ENCODE measurements around the gene RAET1L. TPM values are rescaled to one million over a fixed set of nuclear protein-coding genes. Genes with fewer than 3 reads are reported as not detected.
"Not testable (repeated sequence)": the region's sequence is repeated elsewhere in the genome, so short reads cannot be mapped to it uniquely, and the experiment has no call there.

Gene RAET1L
- total RNA-seq, 2 donors from 2014 or later = not detected

- DNase-seq (ENCODE audit: low spot score) = no peak
- intact Hi-C loops (cut with DNase I) = no loop called here
These were observed 22.6 kb downstream of the RAET1L start for GRCh38 chr6:150002710-150003109.

- intact Hi-C loops (cut with DNase I) = no loop called here
- DNase-seq (ENCODE audit: low spot score) = peak; percentile 24
These were observed 23.9 kb downstream of the RAET1L start for GRCh38 chr6:150001295-150002008.

DNA sequence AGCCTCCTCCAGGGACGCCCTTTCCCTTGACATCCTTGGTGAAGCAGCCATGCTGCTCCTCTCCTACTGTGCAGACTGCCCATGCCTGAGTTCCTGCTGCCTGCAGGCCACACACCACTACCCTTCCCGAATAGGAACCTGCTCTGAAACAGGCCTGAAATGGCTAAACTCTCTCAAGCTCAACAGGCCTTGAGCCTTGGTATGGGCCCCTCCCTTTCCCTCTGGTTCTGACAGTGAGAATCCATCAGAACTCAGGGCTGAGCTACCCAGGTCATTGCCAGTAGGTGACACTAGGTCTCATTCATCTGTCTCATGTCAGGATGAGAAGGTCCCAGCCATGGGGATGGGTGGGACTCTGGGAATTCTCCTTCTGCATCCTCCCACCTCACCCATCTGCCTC is 25.7 kb downstream of the RAET1L start:
- intact Hi-C loops (cut with DNase I) = no loop called here
- no peak for DNase-seq (ENCODE audit: low spot score)

DNA sequence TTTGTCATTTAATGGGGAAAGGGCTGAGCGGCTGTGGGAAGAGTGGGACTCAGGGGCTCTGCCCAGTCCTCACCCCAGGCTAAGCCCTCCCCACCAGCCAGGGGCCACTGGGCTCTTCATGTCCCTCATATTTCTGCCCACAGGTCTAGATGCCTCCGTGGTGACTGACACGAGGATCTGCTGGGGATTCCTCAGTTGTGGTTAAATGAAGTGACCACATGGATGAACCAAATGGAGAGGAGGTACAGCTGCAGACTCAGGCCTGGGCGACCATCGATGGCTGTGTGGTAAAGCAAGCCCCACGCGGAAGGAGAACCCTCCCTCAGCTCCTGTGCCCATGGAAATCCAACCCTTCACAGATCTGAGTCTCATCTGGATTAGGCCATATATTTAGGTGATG is 29.4 kb downstream of the RAET1L start:
- intact Hi-C loops (cut with DNase I) = no loop called here
- no peak for DNase-seq (ENCODE audit: low spot score)

DNA sequence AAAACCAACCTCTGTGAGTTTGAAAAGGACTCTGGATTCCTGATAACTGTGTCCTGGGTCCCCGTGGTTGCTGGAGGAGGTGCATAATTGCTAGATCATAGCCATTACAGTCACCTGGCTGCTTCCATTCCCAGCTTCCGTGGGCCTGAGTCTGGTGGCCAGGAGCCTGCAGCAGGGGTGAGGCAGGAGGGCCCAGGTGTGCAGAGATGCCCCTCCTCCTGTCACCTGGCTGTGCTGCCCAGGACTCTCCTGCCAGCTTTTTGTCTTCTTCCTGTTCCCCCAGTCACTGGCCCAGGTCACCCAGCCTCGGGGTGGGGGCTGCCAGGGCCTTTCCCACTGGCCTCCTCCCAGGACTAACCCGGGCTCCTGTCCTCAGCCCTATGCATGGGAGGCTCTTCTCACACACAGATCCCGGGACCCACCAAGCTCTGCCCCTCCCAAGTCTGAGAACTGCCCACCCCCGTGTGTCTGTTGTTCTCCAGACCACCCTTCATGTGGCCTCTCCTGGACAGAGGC is 30.0 kb downstream of the RAET1L start:
- intact Hi-C loops (cut with DNase I) = no loop called here
- peak; percentile 40 for DNase-seq (ENCODE audit: low spot score)

GRCh38 chr6:149991838-149992237 is 33.5 kb downstream of the RAET1L start:
- intact Hi-C loops (cut with DNase I) = no loop called here
- no peak for DNase-seq (ENCODE audit: low spot score)

DNA sequence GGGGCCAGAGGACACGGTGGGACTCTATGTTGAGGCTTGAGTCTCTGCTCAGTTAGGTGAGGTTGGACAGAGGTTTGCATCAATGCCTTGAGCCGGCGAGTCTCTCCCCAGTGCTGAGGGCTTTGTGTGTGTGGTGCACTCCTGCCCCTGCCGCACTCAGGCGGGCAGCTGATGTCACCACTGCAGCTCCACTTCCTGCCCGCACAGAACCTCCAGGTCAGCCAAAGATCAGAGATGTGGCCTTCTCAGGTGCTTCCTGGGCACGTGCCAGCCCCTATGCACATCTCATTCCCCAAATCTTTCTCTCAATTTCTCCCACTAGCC is 33.9 kb downstream of the RAET1L start:
- intact Hi-C loops (cut with DNase I) = not testable (repeated sequence)

DNA sequence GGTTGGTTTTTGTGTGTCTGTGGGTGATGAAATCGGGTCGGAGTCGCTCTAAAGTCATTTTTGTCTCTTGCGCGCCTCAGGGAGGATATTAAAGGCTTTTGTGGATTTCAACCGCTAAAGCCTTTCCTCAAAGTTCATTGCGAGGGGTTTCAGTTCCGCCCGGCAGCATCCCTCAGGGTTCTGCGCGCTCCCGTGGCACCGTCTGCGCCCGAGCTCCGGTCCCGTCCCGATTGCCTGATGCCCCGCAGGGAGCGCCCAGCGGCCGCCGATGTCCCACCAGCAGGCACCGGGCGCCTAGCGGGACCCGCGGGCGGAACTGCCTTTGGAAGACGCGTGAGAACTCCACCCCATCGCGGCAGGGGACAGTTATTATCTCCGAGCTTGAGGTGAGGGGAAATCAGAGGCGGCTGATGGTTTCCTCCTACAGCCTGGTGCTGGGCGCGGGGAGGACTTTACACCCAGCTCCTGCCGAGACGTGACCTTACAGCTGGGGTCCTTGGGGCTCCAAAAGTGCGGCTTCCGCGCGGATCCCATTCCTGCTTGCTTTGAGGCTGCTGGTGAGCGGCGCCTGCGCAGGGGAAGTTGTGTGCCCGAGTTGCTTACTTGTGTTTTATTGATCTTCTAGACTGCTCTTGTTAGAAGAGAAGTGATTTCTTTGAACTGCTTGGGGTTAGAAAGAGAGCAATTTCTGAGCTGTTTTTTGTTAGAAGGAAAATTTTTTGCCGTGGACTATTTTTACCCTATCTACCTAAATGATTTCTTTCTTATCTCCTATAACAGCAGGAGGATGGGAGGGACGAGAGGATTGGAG is 34.5 kb downstream of the RAET1L start:
- intact Hi-C loops (cut with DNase I) = no loop called here
- DNase-seq (ENCODE audit: low spot score) = peak; percentile 79

More for the DNA sequence above, 33.9 kb downstream of the RAET1L start:
- not testable (repeated sequence) for DNase-seq (ENCODE audit: low spot score)

DNA sequence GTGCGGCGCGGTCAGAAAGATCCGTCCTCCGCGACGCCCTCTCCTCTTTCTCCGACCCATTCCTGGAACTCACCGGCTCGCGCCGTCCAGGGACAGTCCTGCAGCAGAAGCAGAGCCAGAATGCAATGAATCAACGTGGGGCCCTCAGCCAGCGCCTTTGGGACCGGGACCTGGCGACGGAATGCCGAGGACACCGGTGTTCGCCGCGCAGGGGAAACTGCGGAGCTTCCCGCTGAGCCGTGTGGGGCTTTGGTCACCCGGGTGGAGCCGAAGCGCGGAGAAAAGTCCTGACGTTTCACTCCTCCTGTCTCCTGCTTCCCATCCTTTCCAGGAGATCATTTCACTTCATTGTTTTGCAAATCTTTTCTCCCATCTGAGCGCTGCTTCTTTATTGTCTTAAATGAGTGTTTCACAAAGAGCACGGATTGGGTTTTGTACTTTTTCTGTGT is 35.1 kb downstream of the RAET1L start:
- intact Hi-C loops (cut with DNase I) = no loop called here
- peak; percentile 64 for DNase-seq (ENCODE audit: low spot score)

DNA sequence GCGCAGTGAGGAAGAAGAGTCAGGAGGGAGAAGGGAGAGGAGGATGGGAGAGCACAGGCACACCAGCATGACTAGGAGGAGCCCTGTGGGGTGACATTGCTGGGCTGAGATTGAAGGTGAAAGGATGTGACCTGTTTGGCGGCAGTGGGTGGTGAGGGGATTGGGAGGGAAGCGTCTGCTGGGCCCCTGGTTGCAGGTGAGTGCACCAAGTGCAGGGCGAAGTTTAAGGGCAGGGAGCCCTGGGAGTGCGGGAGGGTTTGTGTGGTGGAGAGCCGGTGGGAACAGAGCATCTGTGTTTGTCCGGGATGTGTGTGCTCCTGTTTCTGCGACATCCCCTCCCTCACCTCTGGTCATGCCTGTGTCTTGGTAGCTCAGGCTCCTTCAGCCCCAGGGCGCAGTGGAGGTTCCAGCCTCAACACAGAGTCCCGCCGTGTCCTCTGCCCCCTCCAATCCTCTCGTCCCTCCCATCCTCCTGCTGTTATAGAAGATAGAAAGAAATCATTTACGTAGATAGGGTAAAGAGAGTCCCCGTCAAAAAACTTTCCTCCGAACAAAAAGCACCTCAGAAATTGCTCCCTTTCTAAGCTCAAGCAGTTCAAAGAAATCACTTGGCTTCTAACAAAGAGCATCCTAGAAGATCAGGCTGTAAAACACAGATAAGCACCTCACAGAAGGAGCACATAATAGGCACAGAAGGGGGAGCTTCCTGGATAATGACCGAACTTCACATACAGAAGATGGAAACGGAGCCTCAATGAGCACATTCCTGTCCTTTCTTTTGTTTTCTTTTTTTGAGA is 36.6 kb downstream of the RAET1L start:
- peak; percentile 43 for DNase-seq (ENCODE audit: low spot score)
- intact Hi-C loops (cut with DNase I) = no loop called here

- intact Hi-C loops (cut with DNase I) = no loop called here
- no peak for DNase-seq (ENCODE audit: low spot score)
These were observed 37.7 kb downstream of the RAET1L start for GRCh38 chr6:149987602-149988107.

DNA sequence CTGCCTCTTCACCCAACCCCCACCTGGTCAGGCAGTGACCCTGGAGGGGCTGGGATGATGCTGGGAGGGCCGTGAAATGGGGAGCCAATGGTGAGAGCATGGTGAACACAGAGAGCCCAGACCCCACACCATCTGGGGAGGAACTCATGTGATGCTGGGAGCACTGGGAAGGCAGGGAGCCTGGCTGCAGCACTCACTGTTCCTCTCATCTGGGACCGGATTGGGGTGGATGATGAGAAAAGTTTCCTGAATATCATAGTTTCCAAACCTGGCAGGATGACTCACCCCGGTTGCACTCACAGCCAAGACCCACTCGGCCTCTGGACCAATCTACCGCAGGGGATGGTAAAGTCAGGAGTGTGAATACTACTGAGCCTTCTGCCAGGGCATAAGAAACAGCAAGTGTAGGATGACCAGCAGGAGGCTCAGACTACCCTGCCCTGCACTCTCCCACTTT is 39.8 kb downstream of the RAET1L start:
- peak; percentile 37 for DNase-seq (ENCODE audit: low spot score)

DNA sequence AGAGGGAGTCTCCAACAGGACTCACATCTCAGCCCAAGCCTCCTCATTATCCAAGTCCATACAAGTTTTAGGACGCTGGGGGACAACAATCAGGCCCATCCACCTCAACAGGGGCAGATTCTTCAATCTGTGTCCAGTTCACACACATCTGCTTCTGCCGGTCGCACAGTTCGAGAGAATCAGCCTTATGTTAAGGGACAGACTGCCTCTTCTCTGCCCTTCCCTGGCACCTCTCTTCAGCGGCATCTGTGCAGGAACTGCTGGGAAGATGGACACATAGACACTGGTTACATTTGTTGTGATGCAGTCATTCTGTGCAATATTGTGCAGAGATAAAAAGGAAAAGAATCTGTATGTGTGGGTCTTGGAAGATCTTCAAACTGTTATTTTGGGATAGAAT is 40.6 kb downstream of the RAET1L start:
- intact Hi-C loops (cut with DNase I) = no loop called here
- peak; percentile 62 for DNase-seq (ENCODE audit: low spot score)

More for the DNA sequence above, 39.8 kb downstream of the RAET1L start:
- intact Hi-C loops (cut with DNase I) = no loop called here

DNA sequence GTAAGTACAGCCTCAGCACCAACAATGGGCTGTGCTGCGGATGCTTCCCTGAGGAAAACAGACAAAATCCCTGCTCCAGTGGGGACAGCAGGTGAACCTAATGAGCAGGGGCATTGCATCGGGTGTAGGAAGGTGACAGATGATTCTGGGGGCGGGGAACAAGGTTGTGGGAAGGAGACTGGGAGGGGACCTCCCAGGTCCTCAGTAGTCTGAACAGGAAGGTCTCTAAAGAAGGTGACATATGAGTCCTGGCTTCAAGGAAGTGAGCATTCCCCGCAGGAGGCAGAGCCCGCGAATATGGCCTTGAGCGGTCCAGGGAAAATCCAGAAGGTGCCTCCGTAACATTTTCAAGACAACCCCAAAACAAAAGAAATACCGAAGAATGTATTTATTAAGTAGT is 42.2 kb downstream of the RAET1L start:
- DNase-seq (ENCODE audit: low spot score) = peak; percentile 58
- intact Hi-C loops (cut with DNase I) = no loop called here

- DNase-seq (ENCODE audit: low spot score) = peak; percentile 5
- intact Hi-C loops (cut with DNase I) = no loop called here
These were observed 46.0 kb downstream of the RAET1L start for GRCh38 chr6:149979293-149979692.

- intact Hi-C loops (cut with DNase I) = no loop called here
- peak; percentile 48 for DNase-seq (ENCODE audit: low spot score)
These were observed 46.7 kb downstream of the RAET1L start for GRCh38 chr6:149978610-149979009.

GRCh38 chr6:149977221-149977620 is 48.1 kb downstream of the RAET1L start:
- intact Hi-C loops (cut with DNase I) = no loop called here
- no peak for DNase-seq (ENCODE audit: low spot score)

DNA sequence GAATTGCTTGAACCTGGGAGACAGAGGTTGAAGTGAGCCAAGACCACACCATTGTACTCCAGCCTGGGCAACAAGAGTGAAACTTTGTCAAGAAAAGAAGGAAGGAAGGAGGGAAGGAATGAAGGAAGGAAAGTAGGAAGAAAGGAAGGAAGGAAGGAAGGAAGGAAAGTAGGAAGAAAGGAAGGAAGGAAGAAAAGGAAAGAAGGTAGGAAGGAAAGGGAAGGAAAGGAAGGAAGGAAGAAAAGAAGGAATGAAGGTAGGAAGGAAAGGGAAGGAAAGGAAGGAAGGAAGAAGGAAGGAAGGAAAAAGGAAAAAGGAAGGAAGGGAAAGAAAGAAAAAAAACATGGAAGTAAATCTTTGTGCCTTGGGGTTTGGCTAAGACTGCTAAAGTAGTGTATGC is 49.9 kb downstream of the RAET1L start:
- intact Hi-C loops (cut with DNase I) = no loop called here
- DNase-seq (ENCODE audit: low spot score) = no peak

DNA sequence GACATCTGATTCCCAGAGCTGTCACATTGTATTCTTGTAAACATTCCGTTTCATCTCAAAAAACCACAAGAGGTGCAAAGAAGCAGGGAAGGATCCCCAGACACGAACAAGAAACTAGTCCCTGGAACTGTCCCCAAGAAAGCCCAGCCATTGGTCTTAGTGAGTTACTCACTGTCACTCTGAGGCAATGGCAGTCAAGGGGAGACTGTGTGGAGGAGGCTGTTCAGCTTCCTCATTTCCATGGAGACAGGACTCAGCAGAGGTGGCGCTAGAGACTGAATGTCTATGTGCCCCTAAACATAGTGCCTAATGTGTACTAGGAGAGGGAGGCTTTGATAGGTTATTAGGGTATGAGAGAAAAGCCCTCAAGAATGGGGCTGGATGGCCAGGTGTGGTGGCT is 50.5 kb downstream of the RAET1L start:
- DNase-seq (ENCODE audit: low spot score) = no peak
- intact Hi-C loops (cut with DNase I) = no loop called here

Measured in posterior vena cava (tissue), 2 donors.